ENCODE data around the gene RALGDS.
"Not testable (repeated sequence)": the region's sequence is repeated elsewhere in the genome, so short reads cannot be mapped to it uniquely, and the experiment has no call there.

Gene RALGDS

DNA sequence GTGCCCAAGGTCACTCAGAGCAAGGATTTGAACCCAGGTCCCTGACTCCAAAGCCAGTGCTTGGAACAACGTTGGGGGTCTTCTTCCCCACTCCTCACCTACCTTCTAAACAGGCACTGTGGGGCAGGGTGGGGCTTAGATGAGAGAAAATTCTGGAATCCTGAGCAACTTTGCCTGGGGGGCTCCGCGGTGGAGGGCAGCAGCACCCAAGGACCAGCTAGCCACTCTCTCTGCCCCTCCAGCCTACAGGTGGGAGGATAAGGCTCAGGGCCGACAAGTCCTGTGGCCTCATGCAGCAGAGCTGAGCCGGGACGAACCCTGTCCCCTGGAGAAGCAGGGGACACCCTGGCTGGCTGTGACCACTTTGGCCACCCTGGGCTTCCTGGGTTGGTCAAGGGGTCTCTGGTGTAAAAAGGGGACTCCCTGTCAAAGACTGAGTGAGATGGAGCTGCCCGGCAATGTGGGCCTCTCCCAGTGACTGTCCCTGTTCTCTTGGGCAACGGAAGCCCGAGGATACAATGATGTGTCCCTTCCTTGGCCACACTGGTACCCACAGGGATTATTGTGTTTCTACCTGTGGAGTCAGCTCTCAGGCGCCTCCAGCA is 32.8 kb downstream of the RALGDS start:
- no peak for DNase-seq (ENCODE audit: low spot score)

DNA sequence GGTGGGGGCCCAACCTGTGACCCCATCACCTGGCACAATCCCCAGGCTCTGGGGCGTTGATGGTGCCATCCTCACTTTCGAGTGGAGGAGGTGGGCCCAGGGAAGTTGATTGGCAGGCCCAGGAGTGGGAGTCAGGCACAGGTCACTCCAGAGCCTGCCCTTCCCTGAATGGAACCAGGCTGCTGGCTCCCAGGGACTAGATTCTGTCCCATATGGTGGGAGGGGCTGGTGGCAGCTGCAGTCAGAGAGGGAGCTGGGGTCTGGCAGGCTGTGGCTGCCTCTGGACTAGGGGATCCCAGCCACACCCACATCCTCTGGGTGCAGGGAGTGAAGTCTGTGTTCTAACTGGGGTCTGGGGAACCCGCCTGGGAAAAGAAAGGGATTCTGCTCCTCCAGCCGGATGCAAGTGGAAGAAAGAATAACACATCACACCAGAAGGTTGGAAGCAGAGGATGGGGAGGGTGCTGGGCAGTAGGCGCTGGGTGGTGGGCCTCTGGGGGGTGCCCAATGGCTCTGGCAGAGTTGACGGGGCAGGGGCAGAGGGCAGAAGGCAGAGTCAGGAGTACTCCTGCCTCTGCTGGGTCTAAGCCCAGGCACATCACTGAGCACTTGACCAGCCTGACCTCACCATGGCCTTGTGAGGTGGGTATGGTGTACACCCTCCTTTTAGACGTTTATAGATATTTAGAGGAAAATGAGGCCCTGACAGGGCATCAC is 33.5 kb downstream of the RALGDS start:
- DNase-seq (ENCODE audit: low spot score) = no peak

DNA sequence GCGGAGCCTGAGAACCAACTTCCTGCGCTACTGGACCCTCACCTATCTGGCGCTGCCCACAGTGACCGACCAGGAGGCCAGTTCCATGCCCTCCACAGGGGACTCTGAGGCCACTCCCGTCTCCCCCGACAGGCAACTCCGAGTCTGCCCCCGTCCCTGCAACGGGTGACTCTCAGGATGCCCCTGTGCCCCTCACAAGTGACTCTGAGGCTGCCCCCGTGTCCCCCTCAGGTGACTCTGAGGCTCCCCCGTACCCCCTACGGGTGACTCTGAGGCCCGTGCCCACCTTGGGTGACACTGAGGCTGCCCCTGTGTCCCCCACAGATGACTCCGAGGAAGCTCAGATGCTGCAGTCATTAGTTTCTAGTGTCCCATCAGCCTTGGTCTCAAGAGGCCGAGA is 34.1 kb downstream of the RALGDS start:
- no peak for DNase-seq (ENCODE audit: low spot score)

DNA sequence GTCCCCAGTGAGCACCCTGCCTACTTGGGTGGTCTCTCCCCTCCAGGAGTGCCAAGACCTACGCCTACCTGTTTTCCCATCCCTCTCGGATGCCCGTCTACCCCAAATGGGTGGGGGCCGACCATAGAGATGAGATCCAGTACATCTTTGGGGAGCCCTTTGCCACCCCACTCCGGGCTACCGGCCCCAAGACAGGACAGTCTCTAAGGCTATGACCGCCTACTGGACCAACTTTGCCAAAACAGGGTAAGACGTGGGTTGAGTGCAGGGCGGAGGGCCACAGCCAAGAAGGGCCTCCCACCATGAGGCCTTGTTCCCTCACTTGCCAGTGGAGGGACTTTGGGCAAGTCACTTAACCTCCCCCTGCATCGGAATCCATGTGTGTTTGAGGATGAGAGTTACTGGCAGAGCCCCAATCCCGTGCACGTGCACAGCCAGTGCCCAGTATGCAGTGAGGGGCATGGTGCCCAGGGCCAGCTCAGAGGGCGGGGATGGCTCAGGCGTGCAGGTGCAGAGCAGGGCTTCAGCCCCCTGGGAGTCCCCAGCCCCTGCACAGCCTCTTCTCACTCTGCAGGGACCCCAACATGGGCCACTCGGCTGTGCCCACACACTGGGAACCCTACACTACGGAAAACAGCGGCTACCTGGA is 34.7 kb downstream of the RALGDS start:
- DNase-seq (ENCODE audit: low spot score) = not testable (repeated sequence)

DNA sequence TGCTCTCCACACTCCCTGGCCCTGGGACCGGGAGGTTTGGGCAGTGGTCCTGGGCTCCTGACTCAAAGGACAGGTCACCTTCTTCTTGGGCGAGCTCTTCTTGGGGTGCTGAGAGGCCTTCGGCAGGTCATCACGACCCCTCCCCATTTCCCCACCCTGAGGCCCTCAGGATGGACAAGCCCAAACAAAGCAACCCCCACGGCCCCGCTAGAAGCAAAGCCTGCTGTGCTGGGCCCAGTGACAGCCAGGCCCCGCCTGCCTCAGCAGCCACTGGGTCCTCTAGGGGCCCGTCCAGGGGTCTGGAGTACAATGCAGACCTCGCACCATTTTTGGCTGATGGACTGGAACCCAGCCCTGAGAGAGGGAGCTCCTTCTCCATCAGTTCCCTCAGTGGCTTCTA is 37.4 kb downstream of the RALGDS start:
- not testable (repeated sequence) for DNase-seq (ENCODE audit: low spot score)

DNA sequence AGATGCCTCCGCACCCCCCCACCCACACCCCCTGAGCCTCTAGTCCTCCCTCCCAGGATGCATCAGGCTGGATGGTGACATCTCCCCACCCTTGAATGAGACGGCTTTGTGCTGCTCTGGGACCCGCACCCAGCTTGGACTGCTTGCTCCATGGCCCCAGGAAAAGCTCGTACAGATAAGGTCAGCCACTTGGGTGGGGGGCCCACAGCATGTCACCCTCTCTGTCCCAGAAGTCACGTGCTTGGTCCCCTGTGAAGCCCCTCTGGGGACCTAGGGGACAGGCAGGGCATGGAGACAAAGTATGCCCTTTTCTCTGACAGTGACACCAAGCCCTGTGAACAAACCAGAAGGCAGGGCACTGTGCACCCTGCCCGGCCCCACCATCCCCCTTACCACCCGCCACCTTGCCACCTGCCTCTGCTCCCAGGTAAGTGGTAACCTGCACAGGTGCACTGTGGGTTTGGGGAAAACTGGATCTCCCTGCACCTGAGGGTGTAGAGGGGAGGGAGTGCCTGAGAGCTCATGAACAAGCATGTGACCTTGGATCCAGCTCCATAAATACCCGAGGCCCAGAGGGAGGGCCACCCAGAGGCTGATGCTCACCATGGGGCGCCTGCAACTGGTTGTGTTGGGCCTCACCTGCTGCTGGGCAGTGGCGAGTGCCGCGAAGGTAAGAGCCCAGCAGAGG is 38.9 kb downstream of the RALGDS start:
- not testable (repeated sequence) for DNase-seq (ENCODE audit: low spot score)

DNA sequence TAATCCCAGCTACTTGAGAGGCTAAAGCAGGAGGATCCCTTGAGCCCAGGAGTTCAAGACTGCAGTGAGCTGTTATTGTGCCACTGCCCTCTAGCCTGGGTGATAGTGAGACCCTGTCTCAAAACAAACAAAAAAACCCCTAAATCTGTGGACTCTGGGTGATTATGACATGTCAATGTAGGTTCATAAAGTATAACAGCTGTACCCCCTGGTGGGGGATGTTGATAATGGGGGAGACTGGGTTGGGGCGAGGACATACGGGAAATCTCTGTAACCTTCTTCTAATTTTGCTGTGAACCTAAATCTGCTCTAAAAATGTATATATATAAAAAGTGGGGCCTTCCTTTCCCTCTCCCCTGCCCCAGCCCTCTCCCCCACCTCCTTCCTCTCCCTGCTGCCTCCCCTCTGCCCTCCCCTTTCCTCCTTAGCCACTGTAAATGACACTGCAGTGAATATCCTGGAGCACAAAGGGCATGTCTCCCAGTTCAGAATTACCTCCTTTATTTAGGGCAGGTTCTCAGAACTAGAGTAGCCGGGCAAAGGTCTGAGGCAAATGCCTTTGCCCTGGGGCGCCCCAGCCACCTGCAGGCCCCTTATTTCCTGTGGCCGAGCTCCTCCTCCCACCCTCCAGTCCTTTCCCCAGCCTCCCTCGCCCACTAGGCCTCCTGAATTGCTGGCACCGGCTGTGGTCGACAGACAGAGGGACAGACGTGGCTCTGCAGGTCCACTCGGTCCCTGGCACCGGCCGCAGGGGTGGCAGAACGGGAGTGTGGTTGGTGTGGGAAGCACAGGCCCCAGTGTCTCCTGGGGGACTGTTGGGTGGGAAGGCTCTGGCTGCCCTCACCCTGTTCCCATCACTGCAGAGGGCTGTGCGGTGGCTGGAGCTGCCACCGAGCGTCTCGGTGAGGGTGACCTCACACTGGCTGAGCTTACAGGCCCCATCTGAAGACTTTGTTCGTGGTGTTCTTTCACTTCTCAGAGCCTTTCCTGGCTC is 40.0 kb downstream of the RALGDS start:
- not testable (repeated sequence) for DNase-seq (ENCODE audit: low spot score)

DNA sequence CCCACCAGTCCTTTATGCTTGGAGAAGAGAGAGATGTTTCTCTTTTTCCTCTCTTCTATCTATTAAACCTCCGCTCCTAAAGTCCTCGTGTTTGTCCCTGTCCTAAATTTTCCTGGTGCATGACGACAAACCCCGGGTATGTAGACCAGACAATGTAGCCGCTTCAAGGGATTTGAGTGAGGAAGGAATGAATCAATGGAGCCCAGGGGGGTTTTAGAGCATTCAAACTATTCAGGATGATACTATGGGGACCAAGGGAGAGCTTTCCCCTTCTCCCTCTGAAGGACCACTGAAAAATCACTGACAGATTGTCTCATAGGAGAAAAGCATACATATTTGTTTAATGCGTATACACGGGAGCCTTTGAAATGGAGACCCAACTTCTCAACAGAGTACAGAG is 40.9 kb downstream of the RALGDS start:
- no peak for DNase-seq (ENCODE audit: low spot score)

DNA sequence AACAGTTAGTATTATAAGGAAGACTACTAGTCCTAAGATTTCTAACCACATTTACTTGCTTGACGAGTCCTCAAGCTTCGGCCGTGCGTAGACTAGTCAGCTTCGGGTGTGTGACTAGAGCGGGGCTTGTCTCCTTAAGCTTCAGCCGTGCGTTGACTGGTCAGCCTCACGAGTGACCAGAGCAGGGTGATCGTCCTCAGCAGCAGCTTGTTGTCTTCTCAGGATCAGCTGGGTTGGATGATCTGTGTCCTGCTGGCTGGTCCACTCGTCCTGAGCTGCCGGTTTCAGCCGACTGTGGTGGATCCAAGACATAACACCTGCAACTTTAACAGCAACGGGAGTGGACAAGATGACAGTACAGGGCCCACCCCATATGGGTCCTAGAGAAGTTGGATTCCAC is 42.6 kb downstream of the RALGDS start:
- no peak for DNase-seq (ENCODE audit: low spot score)

DNA sequence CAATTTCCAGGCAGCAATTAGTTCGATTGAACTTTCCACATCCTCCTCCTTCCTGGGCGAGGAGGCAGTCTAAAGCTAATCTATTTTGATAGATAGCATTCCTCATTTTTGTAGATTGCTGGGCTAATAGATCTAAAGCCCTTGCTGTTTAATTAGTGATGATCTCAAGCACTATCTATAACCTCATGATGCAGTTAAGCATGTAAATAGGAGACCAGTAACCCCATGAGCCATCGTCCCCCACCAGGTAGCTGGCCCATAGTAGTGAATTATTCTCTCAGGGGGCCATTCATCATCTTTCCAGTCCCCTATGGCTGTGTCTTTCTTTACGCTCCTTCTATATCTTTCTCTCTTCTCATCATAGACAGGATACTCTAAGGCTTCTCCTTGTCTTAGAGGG is 44.3 kb downstream of the RALGDS start:
- DNase-seq (ENCODE audit: low spot score) = no peak

DNA sequence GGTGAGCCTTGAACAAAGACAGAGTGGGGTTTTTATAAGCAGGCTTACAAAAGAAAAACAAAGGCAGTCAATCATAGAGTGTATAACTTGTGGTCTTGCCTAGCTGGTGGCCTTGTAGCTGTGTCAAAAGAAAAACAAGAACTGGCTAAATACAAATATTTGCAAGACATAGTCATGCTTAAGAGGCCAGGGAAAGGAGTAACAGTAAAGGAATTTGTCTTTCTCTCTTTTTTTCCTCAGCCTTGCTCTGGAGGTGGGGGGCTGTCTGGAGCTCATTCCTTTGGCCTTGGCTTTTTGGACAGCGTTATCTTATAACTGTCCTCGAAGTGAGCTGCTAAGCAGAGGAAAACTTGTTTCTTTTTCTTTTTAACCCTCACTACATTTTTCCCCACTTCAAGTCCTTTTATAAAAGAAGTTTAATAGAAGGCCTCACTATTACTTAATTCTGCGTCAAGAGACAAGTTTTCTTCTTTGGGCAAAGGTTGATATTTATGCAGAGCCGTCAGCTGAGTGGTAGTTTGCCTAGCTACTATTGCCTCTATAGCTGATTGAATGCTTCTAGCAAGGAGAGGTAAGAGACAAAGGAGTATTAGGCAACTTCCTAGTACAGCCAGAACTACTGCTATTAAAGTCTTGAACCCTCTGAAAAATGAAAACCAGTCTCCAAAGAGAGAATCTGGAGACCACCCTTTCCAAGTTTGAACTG is 45.0 kb downstream of the RALGDS start:
- no peak for DNase-seq (ENCODE audit: low spot score)

DNA sequence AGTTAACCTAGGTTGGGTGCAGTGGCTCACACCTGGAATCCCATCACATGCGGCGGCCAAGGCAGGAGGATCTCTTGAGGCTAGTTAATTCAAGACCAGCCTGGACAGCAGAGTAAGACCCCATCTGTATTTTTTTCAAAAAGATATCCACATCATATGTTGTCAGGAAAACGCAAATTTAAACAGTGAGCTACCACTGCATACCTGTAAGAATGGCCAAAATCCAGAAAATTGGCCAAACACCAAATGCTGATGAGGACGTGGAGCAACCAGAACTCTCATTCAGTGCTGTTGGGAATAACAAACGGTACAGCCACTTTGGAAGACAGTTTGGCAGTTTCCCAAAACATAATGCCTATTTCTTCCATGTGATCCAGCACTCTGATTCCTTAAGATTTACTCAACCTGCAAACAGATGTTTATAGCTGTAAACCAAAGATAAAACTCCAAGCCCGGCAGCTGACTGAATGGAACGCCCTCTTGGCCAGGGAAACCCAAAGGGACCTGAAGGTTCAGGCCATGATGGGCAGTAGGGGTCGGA is 46.9 kb downstream of the RALGDS start:
- no peak for DNase-seq (ENCODE audit: low spot score)

DNA sequence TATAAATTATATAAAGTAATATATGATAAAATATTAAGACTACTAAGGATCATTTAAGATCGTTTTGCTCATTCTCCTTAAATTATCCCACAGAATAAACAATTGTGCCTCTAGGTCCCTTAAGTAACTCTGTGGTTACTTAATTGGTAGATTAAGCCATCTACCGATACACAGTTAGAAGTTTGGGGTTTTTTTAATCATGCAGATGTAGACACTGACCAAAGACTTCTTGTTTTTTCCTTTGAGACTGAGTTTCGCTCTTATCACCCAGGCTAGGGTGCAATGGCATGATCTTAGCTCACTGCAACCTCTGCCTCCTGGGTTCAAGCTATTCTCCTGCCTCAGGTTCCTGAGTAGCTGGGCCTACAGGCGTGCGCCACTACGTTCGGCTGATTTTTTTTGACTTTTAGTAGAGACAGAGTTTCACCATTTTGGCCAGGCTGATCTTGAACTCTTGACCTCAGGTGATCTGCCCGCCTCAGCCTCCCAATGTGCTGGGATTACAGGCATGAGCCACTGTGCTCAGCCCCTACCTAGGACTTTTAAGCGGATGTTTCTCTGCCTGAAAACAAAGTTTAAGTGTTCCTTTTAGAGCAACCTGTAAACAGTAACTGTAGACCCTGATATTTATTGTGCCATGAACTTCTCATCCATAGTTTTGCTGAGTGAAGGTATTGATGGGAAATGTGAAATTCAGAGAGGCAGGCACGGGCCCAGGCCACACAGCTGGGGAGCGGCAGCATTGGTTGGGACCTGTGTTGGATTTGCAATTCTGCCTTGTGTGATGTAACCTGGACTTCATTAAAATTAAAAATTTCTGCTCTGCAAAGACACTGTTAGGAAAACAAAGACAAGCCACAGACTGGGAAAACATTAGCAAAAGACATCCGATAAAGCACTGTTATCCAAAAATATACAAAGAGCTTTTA is 47.7 kb downstream of the RALGDS start:
- DNase-seq (ENCODE audit: low spot score) = no peak

DNA sequence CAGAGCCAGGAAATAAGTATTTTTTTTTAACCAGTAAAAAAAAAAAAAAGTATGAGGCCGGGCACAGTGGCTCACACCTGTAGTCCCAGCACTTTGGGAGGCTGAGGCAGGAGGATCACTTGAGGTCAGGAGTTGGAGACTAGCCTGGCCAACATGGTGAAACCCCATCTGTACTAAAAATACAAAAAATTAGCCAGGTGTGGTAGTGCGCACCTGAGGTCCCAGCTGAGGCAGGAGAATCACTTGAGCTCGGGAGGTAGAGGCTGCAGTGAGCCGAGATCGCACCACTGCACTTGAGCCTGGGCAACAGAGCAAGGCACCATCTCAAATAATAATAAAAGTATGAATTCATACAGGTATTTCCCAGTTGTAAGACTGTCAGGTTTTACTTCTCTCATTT is 48.8 kb downstream of the RALGDS start:
- DNase-seq (ENCODE audit: low spot score) = not testable (repeated sequence)

DNA sequence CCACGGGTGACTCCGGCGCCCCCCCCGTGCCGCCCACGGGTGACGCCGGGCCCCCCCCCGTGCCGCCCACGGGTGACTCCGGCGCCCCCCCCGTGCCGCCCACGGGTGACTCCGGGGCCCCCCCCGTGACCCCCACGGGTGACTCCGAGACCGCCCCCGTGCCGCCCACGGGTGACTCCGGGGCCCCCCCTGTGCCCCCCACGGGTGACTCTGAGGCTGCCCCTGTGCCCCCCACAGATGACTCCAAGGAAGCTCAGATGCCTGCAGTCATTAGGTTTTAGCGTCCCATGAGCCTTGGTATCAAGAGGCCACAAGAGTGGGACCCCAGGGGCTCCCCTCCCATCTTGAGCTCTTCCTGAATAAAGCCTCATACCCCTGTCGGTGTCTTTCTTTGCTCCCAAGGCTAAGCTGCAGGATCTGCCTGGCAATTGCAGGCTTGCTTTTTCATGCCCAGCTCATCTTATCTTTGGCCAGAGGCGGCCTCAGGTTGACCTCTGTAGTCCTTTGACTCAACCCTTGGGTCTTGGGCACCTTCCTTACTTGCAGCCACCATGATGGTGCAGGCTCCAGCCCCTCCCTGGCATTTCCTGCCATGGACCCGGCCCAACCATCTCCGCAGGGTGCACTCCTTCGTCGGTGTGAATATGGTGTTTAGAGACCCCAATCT is 49.4 kb downstream of the RALGDS start:
- DNase-seq (ENCODE audit: low spot score) = no peak

DNA sequence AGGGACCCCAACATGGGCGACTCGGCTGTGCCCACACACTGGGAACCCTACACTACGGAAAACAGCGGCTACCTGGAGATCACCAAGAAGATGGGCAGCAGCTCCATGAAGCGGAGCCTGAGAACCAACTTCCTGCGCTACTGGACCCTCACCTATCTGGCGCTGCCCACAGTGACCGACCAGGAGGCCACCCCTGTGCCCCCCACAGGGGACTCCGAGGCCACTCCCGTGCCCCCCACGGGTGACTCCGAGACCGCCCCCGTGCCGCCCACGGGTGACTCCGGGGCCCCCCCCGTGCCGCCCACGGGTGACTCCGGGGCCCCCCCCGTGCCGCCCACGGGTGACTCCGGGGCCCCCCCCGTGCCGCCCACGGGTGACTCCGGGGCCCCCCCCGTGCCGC is 50.1 kb downstream of the RALGDS start:
- DNase-seq (ENCODE audit: low spot score) = not testable (repeated sequence)

DNA sequence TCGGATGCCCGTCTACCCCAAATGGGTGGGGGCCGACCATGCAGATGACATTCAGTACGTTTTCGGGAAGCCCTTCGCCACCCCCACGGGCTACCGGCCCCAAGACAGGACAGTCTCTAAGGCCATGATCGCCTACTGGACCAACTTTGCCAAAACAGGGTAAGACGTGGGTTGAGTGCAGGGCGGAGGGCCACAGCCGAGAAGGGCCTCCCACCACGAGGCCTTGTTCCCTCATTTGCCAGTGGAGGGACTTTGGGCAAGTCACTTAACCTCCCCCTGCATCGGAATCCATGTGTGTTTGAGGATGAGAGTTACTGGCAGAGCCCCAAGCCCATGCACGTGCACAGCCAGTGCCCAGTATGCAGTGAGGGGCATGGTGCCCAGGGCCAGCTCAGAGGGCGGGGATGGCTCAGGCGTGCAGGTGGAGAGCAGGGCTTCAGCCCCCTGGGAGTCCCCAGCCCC is 50.5 kb downstream of the RALGDS start:
- not testable (repeated sequence) for DNase-seq (ENCODE audit: low spot score)

DNA sequence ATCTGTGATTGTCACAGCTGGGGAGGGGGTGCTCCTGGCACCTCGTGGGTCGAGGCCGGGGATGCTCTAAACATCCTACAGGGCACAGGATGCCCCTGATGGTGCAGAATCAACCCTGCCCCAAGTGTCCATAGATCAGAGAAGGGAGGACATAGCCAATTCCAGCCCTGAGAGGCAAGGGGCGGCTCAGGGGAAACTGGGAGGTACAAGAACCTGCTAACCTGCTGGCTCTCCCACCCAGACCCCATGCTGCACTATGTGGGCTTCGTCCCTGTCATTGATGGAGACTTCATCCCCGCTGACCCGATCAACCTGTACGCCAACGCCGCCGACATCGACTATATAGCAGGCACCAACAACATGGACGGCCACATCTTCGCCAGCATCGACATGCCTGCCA is 52.6 kb downstream of the RALGDS start:
- DNase-seq (ENCODE audit: low spot score) = not testable (repeated sequence)

DNA sequence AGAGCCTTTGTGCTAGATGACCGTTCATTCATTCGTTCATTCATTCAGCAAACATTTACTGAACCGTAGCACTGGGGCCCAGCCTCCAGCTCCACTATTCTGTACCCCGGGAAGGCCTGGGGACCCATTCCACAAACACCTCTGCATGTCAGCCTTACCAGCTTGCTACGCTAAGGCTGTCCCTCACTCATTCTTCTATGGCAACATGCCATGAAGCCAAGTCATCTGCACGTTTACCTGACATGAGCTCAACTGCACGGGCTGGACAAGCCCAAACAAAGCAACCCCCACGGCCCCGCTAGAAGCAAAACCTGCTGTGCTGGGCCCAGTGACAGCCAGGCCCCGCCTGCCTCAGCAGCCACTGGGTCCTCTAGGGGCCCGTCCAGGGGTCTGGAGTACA is 53.2 kb downstream of the RALGDS start:
- no peak for DNase-seq (ENCODE audit: low spot score)

Data from NAMALWA (cell line).